GM21576 (cell line): Measurements from ENCODE around the gene ARHGAP25.

ENCODE experiments used
- ATAC-seq: cut with Tn5 transposase; IDR thresholded peaks from one replicate; pipeline ENCODE4 v1.9.1; 2021; ENCODE audit warnings: mild to moderate bottlenecking, moderate library complexity; ENCODE audit not compliant: unreplicated experiment

ARHGAP25 gene

GRCh38 chr2:68742626-68743415 lies 8.2 kb downstream of the ARHGAP25 start:
- peak; percentile 33 for ATAC-seq

DNA sequence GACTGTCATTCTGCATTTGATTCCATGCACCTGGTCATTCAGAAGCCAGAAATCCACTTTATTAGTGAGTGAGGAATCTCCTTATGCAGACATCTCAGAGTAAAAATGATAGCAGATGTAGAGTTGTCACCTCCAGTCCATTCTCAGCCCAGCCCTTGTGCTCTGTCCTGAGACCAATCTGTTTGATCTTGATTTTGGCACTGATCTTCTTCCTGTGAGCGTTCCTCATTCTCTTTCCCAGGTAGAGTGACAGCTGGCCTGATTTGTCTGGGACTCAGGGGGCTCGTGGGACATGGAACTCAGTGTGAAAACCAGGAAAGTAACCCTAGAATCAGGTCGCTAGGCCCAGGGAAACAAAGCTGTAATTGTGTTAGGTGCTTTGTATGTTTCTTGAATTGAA lies 8.9 kb downstream of the ARHGAP25 start:
- ATAC-seq, result no peak

GRCh38 chr2:68744366-68744912 lies 9.8 kb downstream of the ARHGAP25 start:
- ATAC-seq, result no peak

DNA sequence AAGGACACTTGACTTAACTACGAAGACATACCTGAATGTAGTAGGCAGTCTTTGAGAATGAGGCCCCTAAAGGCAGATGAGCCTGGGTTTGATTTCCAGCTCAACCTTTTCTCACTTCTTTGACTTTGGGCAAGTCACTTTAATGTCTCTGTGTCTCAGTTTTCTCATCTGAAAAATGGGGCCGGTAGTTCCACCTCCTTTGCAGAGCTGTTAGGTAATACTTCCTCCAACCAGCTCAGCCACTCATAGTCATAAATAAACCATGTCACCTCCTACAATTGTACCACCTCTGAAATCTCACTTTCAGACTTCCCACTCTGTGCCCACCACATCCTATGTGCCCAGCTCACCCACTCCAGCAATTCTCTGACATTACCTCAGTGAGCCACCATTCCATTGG lies 10.4 kb downstream of the ARHGAP25 start:
- no peak for ATAC-seq

DNA sequence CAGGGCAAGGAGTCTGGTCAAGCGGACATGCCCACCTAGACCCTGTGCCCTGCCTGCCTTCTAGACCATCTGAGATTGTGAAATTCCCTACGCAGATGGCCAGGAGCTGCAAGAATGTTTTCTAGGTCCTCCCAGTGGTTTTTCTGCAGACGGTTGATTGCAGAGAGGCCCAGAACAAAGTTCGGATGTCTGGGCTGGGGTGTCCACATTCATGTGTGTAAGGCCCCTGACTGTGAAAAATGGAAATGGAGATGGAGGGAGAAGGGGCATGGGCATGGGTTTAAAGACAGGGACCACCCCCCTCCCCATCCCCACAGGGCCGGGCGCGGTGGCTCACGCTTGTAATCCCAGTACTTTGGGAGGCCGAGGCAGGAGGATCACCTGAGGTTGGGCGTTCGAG lies 11.8 kb downstream of the ARHGAP25 start:
- no peak for ATAC-seq

- no peak for ATAC-seq
Observed at GRCh38 chr2:68747413-68747812, 12.8 kb downstream of the ARHGAP25 start.

- ATAC-seq, result no peak
Observed at GRCh38 chr2:68747900-68748299, 13.3 kb downstream of the ARHGAP25 start.

DNA sequence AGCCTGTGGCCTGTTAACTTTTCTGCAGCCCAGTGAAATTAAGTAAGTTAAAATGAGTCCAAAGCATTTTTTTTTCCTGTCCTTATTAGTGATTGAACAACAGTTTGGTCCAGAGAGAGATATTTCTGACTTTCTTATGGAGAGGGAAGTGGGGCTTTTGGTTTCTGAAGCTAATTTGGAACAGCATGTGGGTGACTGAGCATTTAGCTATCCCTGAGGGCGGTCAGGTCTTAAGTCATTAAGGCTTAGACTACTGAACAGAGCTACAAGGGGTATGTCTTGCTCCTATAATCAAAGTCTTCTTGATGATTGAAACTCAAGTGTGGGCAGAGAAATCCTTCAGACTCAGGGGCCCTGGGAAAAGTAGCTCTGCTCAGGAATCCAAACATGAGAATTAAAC lies 14.0 kb downstream of the ARHGAP25 start:
- no peak for ATAC-seq

GRCh38 chr2:68749345-68749744 lies 14.7 kb downstream of the ARHGAP25 start:
- ATAC-seq, result no peak

- no peak for ATAC-seq
Observed at GRCh38 chr2:68750592-68751396, 16.2 kb downstream of the ARHGAP25 start.

GRCh38 chr2:68751397-68752339 lies 17.1 kb downstream of the ARHGAP25 start:
- ATAC-seq, result peak; percentile 89

DNA sequence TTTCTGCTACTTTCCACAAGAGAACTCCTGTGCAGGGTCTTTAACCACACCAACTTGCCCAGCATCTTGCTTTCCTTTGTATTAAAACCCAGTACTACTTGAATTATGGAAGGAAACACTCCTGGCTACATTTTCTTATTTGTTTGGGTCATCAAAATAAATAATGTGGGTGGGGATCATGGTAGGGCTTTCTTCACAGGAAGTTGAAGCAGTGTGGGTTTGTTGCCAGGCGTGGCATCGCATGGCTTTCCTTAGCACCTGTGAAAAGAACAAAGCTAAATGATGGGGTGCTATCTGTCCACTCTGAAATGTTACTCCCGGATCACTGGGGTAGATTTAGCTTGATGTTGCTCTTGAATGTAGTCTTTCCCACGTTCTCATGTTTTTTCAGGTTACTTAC lies 18.7 kb downstream of the ARHGAP25 start:
- ATAC-seq, result no peak

GRCh38 chr2:68755071-68755470 lies 20.5 kb downstream of the ARHGAP25 start:
- ATAC-seq, result no peak

GRCh38 chr2:68756178-68756577 lies 21.6 kb downstream of the ARHGAP25 start:
- ATAC-seq, result no peak

GRCh38 chr2:68757081-68757480 lies 22.5 kb downstream of the ARHGAP25 start:
- ATAC-seq, result no peak

DNA sequence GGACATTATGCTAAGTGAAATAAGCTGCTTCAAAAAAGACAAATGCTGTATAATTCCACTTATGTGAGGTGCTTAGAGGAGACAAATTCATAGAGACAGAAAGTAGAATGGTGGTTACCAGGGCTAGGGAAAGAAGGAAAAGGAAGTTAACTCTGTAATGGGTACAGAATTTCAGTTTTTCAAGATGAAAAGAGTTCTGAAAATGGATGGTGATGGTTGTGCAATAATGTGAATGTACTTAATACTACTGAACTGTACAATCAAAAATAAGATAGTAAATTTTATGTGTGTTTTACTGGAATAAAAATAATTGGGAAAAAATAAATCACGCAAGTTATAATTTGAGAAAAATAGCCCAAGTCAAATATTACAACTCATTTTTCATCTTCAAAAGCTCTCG lies 27.5 kb downstream of the ARHGAP25 start:
- ATAC-seq, result no peak

DNA sequence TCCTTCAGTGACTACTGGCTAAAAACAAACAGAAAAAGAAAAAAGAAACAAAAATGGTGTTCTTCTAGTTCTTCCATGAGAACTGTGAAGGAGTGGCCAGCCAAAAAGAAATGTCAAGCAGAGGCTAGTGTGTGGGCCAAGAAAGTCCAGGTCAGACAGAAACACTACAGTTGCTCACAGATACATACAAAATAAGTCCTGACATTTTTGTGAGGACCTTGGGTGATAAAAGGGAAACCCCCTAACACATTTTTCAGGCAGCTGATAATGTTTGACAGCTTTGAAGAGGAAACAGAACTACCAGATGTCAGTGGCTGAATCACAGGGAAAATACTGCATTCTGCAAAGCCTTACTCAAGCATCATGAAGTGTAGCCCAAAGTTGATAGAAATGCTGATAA lies 28.1 kb downstream of the ARHGAP25 start:
- ATAC-seq, result peak; percentile 60

GRCh38 chr2:68764041-68764805 lies 29.6 kb downstream of the ARHGAP25 start:
- no peak for ATAC-seq

DNA sequence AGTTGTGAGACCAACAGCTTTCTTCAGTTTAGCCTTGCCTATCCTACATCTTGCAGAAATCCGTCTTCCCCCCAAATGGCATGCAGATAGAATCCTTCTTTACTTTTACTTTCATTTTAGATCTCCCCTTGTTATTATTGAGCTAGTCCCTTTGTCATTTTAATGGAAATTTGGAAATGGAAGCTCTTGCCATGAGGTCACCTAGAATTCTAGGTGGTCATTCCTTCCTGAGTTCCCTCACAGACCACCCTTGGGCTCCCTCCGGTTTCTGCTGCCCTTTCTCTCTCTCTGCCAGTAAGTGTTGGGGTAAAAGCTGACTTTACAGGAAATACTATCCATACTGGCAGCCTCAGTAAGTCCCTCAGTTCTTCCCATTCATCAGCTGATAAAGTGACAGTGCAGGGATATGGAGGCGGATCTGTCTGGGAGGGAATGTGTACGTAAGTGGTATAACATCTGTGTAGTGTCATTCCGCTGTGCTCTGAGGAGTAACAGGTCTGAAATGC lies 30.2 kb downstream of the ARHGAP25 start:
- ATAC-seq, result no peak
